GM21717 (cell line): ENCODE results near the gene PRKCA.
"Not testable (repeated sequence)": the region's sequence is repeated elsewhere in the genome, so short reads cannot be mapped to it uniquely, and the experiment has no call there.

ENCODE experiments used
- ATAC-seq: cut with Tn5 transposase; IDR thresholded peaks from one replicate; pipeline ENCODE4 v1.9.1; 2021; ENCODE audit warnings: mild to moderate bottlenecking, moderate library complexity; ENCODE audit not compliant: unreplicated experiment

The PRKCA gene

GRCh38 chr17:66379996-66380395, 77.6 kb downstream of the PRKCA start:
- ATAC-seq, result no peak

- no peak for ATAC-seq
These were observed 79.4 kb downstream of the PRKCA start for GRCh38 chr17:66381701-66382362.

GRCh38 chr17:66383333-66383732, 80.9 kb downstream of the PRKCA start:
- ATAC-seq, result no peak

- no peak for ATAC-seq
These were observed 84.3 kb downstream of the PRKCA start for GRCh38 chr17:66386498-66387351.

GRCh38 chr17:66387392-66387981, 85.1 kb downstream of the PRKCA start:
- ATAC-seq, result no peak

GRCh38 chr17:66392783-66393437, 90.5 kb downstream of the PRKCA start:
- no peak for ATAC-seq

- ATAC-seq, result no peak
These were observed 93.5 kb downstream of the PRKCA start for GRCh38 chr17:66395961-66396360.

GRCh38 chr17:66397486-66397885, 95.1 kb downstream of the PRKCA start:
- no peak for ATAC-seq

- ATAC-seq, result no peak
These were observed 95.6 kb downstream of the PRKCA start for GRCh38 chr17:66398059-66398458.

- no peak for ATAC-seq
These were observed 96.2 kb downstream of the PRKCA start for GRCh38 chr17:66398617-66399016.

- ATAC-seq, result no peak
These were observed 97.0 kb downstream of the PRKCA start for GRCh38 chr17:66399441-66399840.

- ATAC-seq, result not testable (repeated sequence)
These were observed 97.8 kb downstream of the PRKCA start for GRCh38 chr17:66400041-66400688.

- ATAC-seq, result no peak
These were observed 98.3 kb downstream of the PRKCA start for GRCh38 chr17:66400698-66401097.

GRCh38 chr17:66401364-66401763, 99.0 kb downstream of the PRKCA start:
- ATAC-seq, result no peak

GRCh38 chr17:66403846-66404556, 101.6 kb downstream of the PRKCA start:
- no peak for ATAC-seq

- ATAC-seq, result no peak
These were observed 103.6 kb downstream of the PRKCA start for GRCh38 chr17:66405836-66406677.

- no peak for ATAC-seq
These were observed 104.6 kb downstream of the PRKCA start for GRCh38 chr17:66406701-66407644.

- ATAC-seq, result no peak
These were observed 105.5 kb downstream of the PRKCA start for GRCh38 chr17:66407864-66408263.
